ENCODE data around the gene DNAJB8. TPM values are rescaled to one million over a fixed set of nuclear protein-coding genes. Genes with fewer than 3 reads are reported as not detected.

DNAJB8 gene
- total RNA-seq, 1 donor: not detected

DNA sequence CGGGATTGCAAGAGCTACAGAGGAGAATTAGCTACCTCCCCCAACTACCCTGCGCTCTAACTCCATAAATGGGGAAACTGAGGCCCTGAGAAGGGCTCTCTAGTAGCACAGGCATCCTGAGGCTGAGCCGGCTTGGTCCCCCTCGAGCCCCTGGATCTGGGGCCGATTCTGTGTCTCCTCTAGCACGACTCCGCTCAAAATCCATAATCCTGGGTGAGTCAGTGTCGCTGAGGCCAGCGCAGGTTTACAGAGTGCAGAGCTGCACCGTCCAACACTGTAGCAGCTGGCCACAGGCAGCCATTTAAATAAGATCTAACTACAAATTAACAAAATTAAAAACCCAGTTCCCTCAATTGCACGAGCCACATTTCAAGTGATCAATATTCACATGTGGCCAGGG, 15.5 kb upstream of the DNAJB8 start:
- peaks cover 55% of the 10 kb centered on the region for H3K27me3 ChIP-seq (ENCODE audit: insufficient read depth, low read length)
- H3K9me3 ChIP-seq (ENCODE audit: low read depth, low read length): no peaks in the 10 kb centered on the region
- H3K4me3 ChIP-seq (ENCODE audit: low read length): no peak overlapping the region
- peaks cover 21% of the 10 kb centered on the region for H3K4me1 ChIP-seq (ENCODE audit: insufficient read depth, low read length)

GRCh38 chr3:128481438-128481942, 14.8 kb upstream of the DNAJB8 start:
- Histone ChIP-seq H3K9me3 (ENCODE audit: low read depth, low read length) (no peaks in the 10 kb centered on the region), H3K4me3 (ENCODE audit: low read length) (no peak overlapping the region), H3K4me1 (ENCODE audit: insufficient read depth, low read length) (peaks cover 15% of the 10 kb centered on the region), H3K27me3 (ENCODE audit: insufficient read depth, low read length) (peaks cover 48% of the 10 kb centered on the region)

DNA sequence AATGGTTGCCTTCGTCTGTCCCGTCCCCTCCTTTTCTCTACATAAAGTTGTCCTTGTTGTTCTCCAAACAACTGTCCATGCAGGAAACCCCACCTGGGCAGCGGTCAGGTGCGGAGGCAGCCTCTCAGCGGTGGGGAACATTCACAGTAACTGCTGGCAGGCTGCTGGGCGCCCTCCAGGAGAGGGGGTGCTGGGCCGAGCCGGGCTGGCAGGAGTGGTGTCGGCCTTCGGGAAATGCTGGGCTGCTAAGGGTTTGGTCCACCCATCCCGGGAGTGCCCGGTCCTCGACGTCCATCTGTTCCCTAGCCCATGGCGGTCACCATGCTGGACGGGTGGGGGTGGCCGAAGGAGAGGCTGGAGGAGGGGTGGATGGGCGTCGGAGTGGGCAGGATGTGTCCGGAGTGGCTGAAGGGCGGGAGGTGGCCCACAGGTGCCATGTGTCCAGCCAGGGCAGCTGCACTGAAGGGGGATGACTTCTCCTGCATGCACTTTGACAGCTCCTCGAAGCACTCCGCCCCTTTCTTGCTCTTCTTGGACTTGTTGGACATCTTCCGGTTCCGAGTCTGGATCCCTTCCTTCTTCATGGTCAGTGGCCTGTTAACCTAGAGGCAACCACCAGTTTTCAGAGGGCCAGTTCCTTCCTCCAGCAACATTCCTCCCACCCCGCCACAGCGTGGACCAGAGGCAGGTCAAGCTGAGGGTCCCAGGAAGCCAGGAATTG, 14.2 kb upstream of the DNAJB8 start:
- no peaks in the 10 kb centered on the region for H3K9me3 ChIP-seq (ENCODE audit: low read depth, low read length)
- H3K4me1 ChIP-seq (ENCODE audit: insufficient read depth, low read length): peaks cover 13% of the 10 kb centered on the region
- peaks cover 42% of the 10 kb centered on the region for H3K27me3 ChIP-seq (ENCODE audit: insufficient read depth, low read length)
- H3K4me3 ChIP-seq (ENCODE audit: low read length): no peak overlapping the region

DNA sequence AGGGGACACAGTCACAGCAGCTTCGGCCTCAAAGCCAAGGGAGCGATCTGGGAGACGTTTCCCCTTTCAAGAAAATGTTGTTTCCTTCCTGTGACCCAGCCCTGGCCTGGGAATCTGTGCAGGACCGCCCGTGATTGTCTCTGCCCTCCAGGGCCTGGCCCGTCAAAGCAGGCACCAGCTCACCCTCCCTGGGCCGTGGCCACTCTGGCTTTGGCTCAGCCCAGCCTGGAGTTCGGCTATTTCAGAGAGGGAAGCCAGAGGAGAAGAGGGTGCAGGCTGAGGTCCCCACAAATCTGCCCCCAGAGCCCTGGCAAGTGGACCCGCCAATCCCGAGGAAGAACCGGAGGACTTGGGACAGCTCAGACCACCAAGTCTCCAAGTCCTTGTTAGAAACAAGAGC, 13.6 kb upstream of the DNAJB8 start:
- no peaks in the 10 kb centered on the region for H3K9me3 ChIP-seq (ENCODE audit: low read depth, low read length)
- peaks cover 13% of the 10 kb centered on the region for H3K4me1 ChIP-seq (ENCODE audit: insufficient read depth, low read length)
- no peak overlapping the region for H3K4me3 ChIP-seq (ENCODE audit: low read length)
- H3K27me3 ChIP-seq (ENCODE audit: insufficient read depth, low read length): peaks cover 36% of the 10 kb centered on the region

- Histone ChIP-seq H3K9me3 (ENCODE audit: low read depth, low read length) (no peaks in the 10 kb centered on the region), H3K27me3 (ENCODE audit: insufficient read depth, low read length) (peaks cover 30% of the 10 kb centered on the region), H3K4me1 (ENCODE audit: insufficient read depth, low read length) (peaks cover 13% of the 10 kb centered on the region), H3K4me3 (ENCODE audit: low read length) (no peak overlapping the region)
Observed at GRCh38 chr3:128479558-128480086, 12.9 kb upstream of the DNAJB8 start.

DNA sequence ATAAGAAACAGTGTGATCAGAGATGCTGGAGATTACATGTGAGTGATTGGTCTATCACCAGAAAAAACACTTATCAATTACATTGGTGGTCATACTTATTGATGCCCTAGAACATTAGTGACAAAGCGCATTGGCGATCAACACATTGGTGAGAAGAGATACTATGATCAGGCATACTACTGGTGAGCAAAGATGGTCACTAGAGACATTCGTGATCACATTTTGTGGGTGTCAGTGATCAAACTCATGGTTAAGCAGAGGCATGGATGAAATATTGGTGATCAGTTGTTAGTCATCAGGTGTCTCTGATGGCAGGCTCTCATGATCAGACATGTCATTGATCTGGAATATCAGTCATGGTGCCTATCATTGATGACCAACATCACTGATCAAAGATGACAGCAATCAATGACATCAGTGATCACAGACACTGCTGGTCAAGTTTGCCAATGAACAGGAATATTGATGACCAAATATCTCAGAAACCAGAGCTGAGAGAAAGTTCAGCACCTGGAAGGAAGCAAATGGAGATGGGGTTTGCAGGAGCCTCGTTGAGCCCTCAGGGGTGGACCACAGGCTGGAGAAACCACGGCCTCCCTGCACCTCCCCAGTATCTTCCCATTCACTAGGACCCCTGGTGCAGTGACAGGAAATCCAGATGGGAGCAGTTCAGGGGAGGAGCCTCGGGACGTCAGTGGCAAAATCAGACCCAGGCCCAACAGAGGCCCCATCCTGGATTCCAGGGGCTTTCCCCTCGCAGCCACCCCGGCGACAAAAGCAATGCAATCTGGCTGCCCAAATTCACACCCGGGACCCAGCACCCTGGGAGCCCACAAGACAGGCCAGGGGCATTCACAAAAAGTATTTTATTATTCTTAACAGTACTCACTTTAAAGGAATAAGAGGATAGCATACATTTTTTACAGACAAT, 12.2 kb upstream of the DNAJB8 start:
- Histone ChIP-seq H3K4me1 (ENCODE audit: insufficient read depth, low read length) (peaks cover 10% of the 10 kb centered on the region), H3K4me3 (ENCODE audit: low read length) (no peak overlapping the region), H3K27me3 (ENCODE audit: insufficient read depth, low read length) (peaks cover 22% of the 10 kb centered on the region), H3K9me3 (ENCODE audit: low read depth, low read length) (no peaks in the 10 kb centered on the region)

- no peak overlapping the region for H3K4me3 ChIP-seq (ENCODE audit: low read length)
- no peaks in the 10 kb centered on the region for H3K9me3 ChIP-seq (ENCODE audit: low read depth, low read length)
- no peaks in the 10 kb centered on the region for H3K4me1 ChIP-seq (ENCODE audit: insufficient read depth, low read length)
- H3K27me3 ChIP-seq (ENCODE audit: insufficient read depth, low read length): peaks cover 4% of the 10 kb centered on the region
Observed at GRCh38 chr3:128476659-128477058, 10.0 kb upstream of the DNAJB8 start.

DNA sequence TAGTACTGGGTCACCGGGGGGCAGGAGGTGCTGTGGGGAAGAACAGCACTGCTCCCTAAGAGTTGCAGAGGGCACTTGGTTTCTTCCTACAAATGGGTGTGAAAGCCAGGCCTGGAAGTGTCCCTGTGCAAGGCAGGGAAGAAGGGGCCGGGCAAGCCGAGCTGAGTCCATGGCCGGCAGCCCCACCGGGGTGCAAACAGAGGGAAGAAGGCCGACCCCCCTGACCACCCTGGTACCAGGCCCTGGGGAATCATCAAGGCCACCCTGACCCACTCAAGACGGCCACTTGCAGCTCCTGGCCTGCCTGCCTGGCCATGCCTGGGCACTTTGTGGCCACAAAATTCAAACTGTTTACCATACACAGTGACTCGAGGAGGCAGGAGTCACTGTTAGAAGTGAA, 8.7 kb upstream of the DNAJB8 start:
- Histone ChIP-seq H3K9me3 (ENCODE audit: low read depth, low read length) (no peaks in the 10 kb centered on the region), H3K4me3 (ENCODE audit: low read length) (no peak overlapping the region), H3K27me3 (ENCODE audit: insufficient read depth, low read length) (no peaks in the 10 kb centered on the region), H3K4me1 (ENCODE audit: insufficient read depth, low read length) (no peaks in the 10 kb centered on the region)

- no peaks in the 10 kb centered on the region for H3K27me3 ChIP-seq (ENCODE audit: insufficient read depth, low read length)
- H3K4me1 ChIP-seq (ENCODE audit: insufficient read depth, low read length): no peaks in the 10 kb centered on the region
- H3K9me3 ChIP-seq (ENCODE audit: low read depth, low read length): no peaks in the 10 kb centered on the region
- no peak overlapping the region for H3K4me3 ChIP-seq (ENCODE audit: low read length)
Observed at GRCh38 chr3:128473737-128474136, 7.0 kb upstream of the DNAJB8 start.

GRCh38 chr3:128473180-128473519, 6.5 kb upstream of the DNAJB8 start:
- H3K4me1 ChIP-seq (ENCODE audit: insufficient read depth, low read length): no peaks in the 10 kb centered on the region
- no peaks in the 10 kb centered on the region for H3K9me3 ChIP-seq (ENCODE audit: low read depth, low read length)
- no peaks in the 10 kb centered on the region for H3K27me3 ChIP-seq (ENCODE audit: insufficient read depth, low read length)
- no peak overlapping the region for H3K4me3 ChIP-seq (ENCODE audit: low read length)

- Histone ChIP-seq H3K4me1 (ENCODE audit: insufficient read depth, low read length) (no peaks in the 10 kb centered on the region), H3K27me3 (ENCODE audit: insufficient read depth, low read length) (no peaks in the 10 kb centered on the region), H3K9me3 (ENCODE audit: low read depth, low read length) (no peaks in the 10 kb centered on the region), H3K4me3 (ENCODE audit: low read length) (no peak overlapping the region)
Observed at GRCh38 chr3:128472449-128473179, 5.9 kb upstream of the DNAJB8 start.

DNA sequence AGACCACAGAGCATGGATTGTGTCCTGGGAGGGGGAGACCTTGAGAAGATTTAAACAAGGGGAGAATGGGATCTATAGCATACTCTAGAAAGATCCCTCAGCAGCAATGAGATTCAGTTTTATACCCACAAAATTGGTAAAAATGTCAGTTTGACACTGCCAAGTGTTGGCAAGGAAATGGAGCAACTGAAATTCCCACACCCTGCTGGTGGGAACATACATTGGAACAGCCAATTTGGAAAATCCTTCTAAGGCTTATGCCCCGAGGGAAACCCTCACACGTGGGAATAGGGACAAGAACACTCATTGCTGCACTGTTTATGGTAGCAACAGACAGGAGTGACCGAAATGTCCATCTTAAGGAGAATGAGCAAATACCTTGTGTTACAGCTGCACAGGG, 5.0 kb upstream of the DNAJB8 start:
- H3K9me3 ChIP-seq (ENCODE audit: low read depth, low read length): no peaks in the 10 kb centered on the region

DNA sequence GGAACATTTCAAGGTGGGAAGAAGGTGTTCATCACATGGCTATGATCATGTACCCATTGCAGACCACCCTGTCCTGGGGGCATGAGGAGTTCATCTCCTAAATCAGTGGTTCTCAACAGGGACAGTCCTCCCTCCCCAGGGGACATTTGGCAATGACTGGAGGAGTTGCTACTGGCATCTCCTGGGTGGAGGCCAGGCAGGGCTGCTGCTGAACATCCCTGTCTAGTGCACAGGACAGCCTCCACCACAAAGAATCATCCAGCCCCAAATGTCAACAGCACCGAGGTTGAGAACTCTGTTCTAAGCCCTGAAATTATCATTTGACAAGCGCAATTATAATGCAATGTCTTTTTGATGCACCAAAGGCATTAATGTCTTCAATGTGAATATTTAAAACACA, 4.4 kb upstream of the DNAJB8 start:
- Histone ChIP-seq H3K9me3 (ENCODE audit: low read depth, low read length) (no peaks in the 10 kb centered on the region), H3K4me3 (ENCODE audit: low read length) (no peak overlapping the region), H3K27me3 (ENCODE audit: insufficient read depth, low read length) (no peaks in the 10 kb centered on the region), H3K4me1 (ENCODE audit: insufficient read depth, low read length) (no peaks in the 10 kb centered on the region)

More for the DNA sequence above, 5.0 kb upstream of the DNAJB8 start:
- no peaks in the 10 kb centered on the region for H3K27me3 ChIP-seq (ENCODE audit: insufficient read depth, low read length)
- H3K4me3 ChIP-seq (ENCODE audit: low read length): no peak overlapping the region
- no peaks in the 10 kb centered on the region for H3K4me1 ChIP-seq (ENCODE audit: insufficient read depth, low read length)

DNA sequence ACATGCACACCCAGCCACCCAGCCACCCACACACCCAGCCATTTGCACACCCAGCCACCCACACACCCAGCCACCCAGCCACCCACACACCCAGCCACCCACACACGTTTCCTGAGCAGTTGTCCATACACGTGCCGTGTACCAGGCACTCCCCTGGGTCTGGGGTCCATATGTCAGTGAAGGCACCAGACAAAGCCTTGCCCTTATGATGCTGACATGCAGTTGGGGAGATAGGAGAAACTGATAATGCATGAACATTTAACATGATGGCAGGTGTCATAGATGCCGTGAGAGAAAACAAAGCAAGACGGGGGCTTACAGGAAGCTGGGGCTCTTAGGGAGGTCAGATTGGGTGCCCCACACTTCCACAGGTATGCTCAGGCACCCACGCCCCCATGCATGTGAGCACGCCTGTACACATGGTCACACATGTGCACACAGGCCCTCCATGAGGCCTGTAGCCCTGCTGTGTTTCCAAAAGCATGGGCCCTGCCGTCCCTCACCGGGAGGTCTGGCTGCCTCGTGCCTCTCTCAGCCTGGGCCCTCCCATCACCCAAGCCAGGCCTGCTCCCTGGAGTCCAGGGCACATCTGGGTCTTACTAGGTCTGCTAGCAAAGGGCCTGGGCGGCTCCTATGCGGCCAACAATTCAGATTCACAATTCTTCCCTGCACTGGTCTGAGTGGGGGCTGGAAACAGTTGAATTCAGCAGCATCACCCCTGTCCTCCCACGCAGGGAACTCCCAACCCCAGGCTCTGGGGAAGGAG, 3.6 kb upstream of the DNAJB8 start:
- Histone ChIP-seq H3K27me3 (ENCODE audit: insufficient read depth, low read length) (no peaks in the 10 kb centered on the region), H3K9me3 (ENCODE audit: low read depth, low read length) (no peaks in the 10 kb centered on the region), H3K4me1 (ENCODE audit: insufficient read depth, low read length) (no peaks in the 10 kb centered on the region), H3K4me3 (ENCODE audit: low read length) (no peak overlapping the region)

Data from mononuclear cell (primary cell).